GM12878 (cell line): ENCODE data around the gene MARCHF2. TPM values are rescaled to one million over a fixed set of nuclear protein-coding genes. Genes with fewer than 3 reads are reported as not detected.

Source experiments
- ATAC-seq: fragments of 200-7000 bp; cut with Tn5 transposase; 3 replicates; pipeline ENCODE4 v1.9.1; 2020; ENCODE audit warnings: mild to moderate bottlenecking, moderate library complexity
- BruUV-seq: library from RNA; stranded (reverse); fragments of 400-500 nt; replicated peaks from 2 replicates; lab custom pipeline; 2021; lab: Mats Ljungman, UMichigan
- CTCF ChIA-PET: fragments of 300-600 bp; sonication (Branson Sonifier 250); formaldehyde crosslinking; extraction: SDS; loops from one replicate; lab custom pipeline; 2021; ENCODE audit warnings: inconsistent platforms; lab: Yijun Ruan, JAX
- POLR2A ChIA-PET: fragments of 350-600 bp; formaldehyde crosslinking; extraction: SDS; loops from one replicate; lab custom pipeline; 2021; ENCODE audit warnings: inconsistent platforms; lab: Charles Lee
- RAD21 ChIA-PET: fragments of 300-600 bp; sonication (Branson Sonifier 250); formaldehyde crosslinking; loops from one replicate; lab custom pipeline; 2023; ENCODE audit warnings: antibody characterized with exemption; ENCODE audit not compliant: unreplicated experiment; lab: Charles Lee
- SMC1A ChIA-PET: fragments of 300-600 bp; sonication (Branson Sonifier 250); formaldehyde crosslinking; loops from one replicate; lab custom pipeline; 2023; ENCODE audit not compliant: unreplicated experiment, uncharacterized antibody; lab: Charles Lee
- DNase-seq: peaks from one replicate; pipeline ENCODE4 v3.0.0-alpha.2; 2011; ENCODE audit warnings: low read depth, low spot score
- FAIRE-seq: peaks from 3 replicates; lab custom pipeline; 2011; peaks lifted over from hg19 to GRCh38; lab: Jason Lieb, UNC
- H2AFZ ChIP-seq: 2 replicates; pipeline ENCODE4 v1.6.0; 2011; ENCODE audit warnings: low read depth, low read length, control low read depth; ENCODE audit not compliant: control insufficient read depth
- H3K27ac ChIP-seq: 2 replicates; pipeline ENCODE4 v1.5.1; 2011; ENCODE audit warnings: control low read depth; ENCODE audit not compliant: control insufficient read depth, insufficient read depth
- H3K27me3 ChIP-seq, 2 experiments: replicated peaks in 1 of 2; 2 replicates each; pipeline versions ENCODE4 v1.6.0 to v1.6.1; 2011; ENCODE audit warnings: low read length in 1 of 2; ENCODE audit not compliant: control insufficient read depth in 2 of 2, insufficient read depth in 2 of 2
- H3K36me3 ChIP-seq, 2 experiments: 2 replicates each; pipeline ENCODE4 v1.5.1; 2011; ENCODE audit warnings: low read length in 1 of 2; ENCODE audit not compliant: control insufficient read depth in 2 of 2, insufficient read depth in 2 of 2
- H3K4me1 ChIP-seq: 2 replicates; pipeline ENCODE4 v1.6.1; 2011; ENCODE audit warnings: mild to moderate bottlenecking, low read length, moderate library complexity, mixed read lengths; ENCODE audit not compliant: control insufficient read depth, insufficient read depth
- H3K4me2 ChIP-seq: 2 replicates; pipeline ENCODE4 v1.6.0; 2011; ENCODE audit warnings: control low read depth; ENCODE audit not compliant: control insufficient read depth, insufficient read depth
- H3K4me3 ChIP-seq: fragments of 200-600 bp; sonication (generic); 2 replicates; pipeline ENCODE4 v1.5.1; 2016
- H3K79me2 ChIP-seq: 2 replicates; pipeline ENCODE4 v1.6.0; 2011; ENCODE audit warnings: low read length; ENCODE audit not compliant: control insufficient read depth, insufficient read depth
- H3K9ac ChIP-seq: 2 replicates; pipeline ENCODE4 v1.8.0; 2011; ENCODE audit warnings: low read length, control low read depth, mixed read lengths; ENCODE audit not compliant: control insufficient read depth, insufficient read depth
- H3K9me3 ChIP-seq: replicated peaks from 3 replicates; pipeline ENCODE4 v1.5.1; 2011; ENCODE audit warnings: mild to moderate bottlenecking, low read length; ENCODE audit not compliant: control insufficient read depth, insufficient read depth
- H4K20me1 ChIP-seq: 2 replicates; pipeline ENCODE4 v1.6.0; 2011; ENCODE audit not compliant: control insufficient read depth, insufficient read depth
- BHLHE40 ChIP-seq, 2 experiments: fragments of 450-650 bp in 1 of 2; IDR thresholded peaks; 2 replicates each; pipeline ENCODE4 v1.6.1; 2011 to 2017; ENCODE audit warnings: low read depth in 2 of 2, borderline replicate concordance in 1 of 2, improper control_type of control experiment in 1 of 2, low read length in 1 of 2, mild to moderate bottlenecking in 1 of 2
- EED ChIP-seq: sonication (generic); IDR thresholded peaks from 2 replicates; pipeline ENCODE4 v1.6.1; 2016; ENCODE audit warnings: antibody characterized with exemption, low read depth
- LARP7 ChIP-seq: fragments of 450-650 bp; IDR thresholded peaks from 2 replicates; pipeline ENCODE4 v1.6.1; 2017; ENCODE audit warnings: mild to moderate bottlenecking
- NFXL1 ChIP-seq: fragments of 450-650 bp; IDR thresholded peaks from 2 replicates; pipeline ENCODE4 v1.6.1; 2017; ENCODE audit warnings: antibody characterized with exemption, mild to moderate bottlenecking, borderline replicate concordance
- RAD51 ChIP-seq: fragments of 450-650 bp; IDR thresholded peaks from 2 replicates; pipeline ENCODE4 v1.6.1; 2016; ENCODE audit warnings: moderate library complexity, mild to moderate bottlenecking, inconsistent platforms
- RUNX3 ChIP-seq: IDR thresholded peaks from 2 replicates; pipeline ENCODE4 v1.6.1; 2012; ENCODE audit warnings: low read length, inconsistent platforms
- SIN3A ChIP-seq: IDR thresholded peaks from 2 replicates; pipeline ENCODE4 v1.6.1; 2012; ENCODE audit warnings: low read depth, low read length, improper control_type of control experiment
- SP1 ChIP-seq: IDR thresholded peaks from one replicate; pipeline ENCODE4 v1.6.1; 2011; ENCODE audit warnings: low read depth, low read length
- TCF12 ChIP-seq: IDR thresholded peaks from 2 replicates; pipeline ENCODE4 v1.6.1; 2011; ENCODE audit warnings: low read depth, mild to moderate bottlenecking, low read length
- ZNF207 ChIP-seq: fragments of 450-650 bp; IDR thresholded peaks from 2 replicates; pipeline ENCODE4 v1.6.1; 2014; ENCODE audit warnings: antibody characterized with exemption, mild to moderate bottlenecking, borderline replicate concordance
- ZNF24 ChIP-seq: fragments of 450-650 bp; IDR thresholded peaks from 2 replicates; pipeline ENCODE4 v1.6.1; 2017; ENCODE audit warnings: antibody characterized with exemption, mild to moderate bottlenecking
- ZNF384 ChIP-seq: IDR thresholded peaks from 2 replicates; pipeline ENCODE4 v1.6.1; 2012; ENCODE audit warnings: low read depth, mild to moderate bottlenecking, low read length, improper control_type of control experiment, borderline replicate concordance
- WGBS: methylation state at CpG from one replicate; pipeline ENCODE4 v1.1.6; 2016; ENCODE audit warnings: low lambda C conversion rate; ENCODE audit not compliant: insufficient replicate concordance, insufficient coverage; ENCODE audit errors: missing lambda C conversion rate; 5-methylcytosine and 5-hydroxymethylcytosine counted together
- in situ Hi-C: fragments of 300-500 bp; cut with MboI; formaldehyde crosslinking; loops from 9 replicates; pipeline ENCODE4 v1.14.3; 2018; ENCODE audit warnings: mixed read lengths
- intact Hi-C: fragments of 100-400 bp; cut with micrococcal nuclease; formaldehyde crosslinking; loops from one replicate; pipeline ENCODE4 v1.14.2; 2022; ENCODE audit not compliant: unreplicated experiment
- polyA plus RNA-seq, 11 experiments: library from polyadenylated mRNA; depleted of rRNA in 4 of 11; unstranded in 6 of 11; stranded (reverse) in 5 of 11; fragments of >200 nt; fragmentation: Nextera tagmentation in 4 of 11; fragmentation: Illumina TruSeq in 1 of 11; extraction: Ambion mirVana in 4 of 11; extraction: Trizol in 1 of 11; gene quantifications; 1 replicate in 1 of 11; 2 replicates in 10 of 11; pipeline versions ENCODE4 v1.2.1 to v1.2.3, GENCODE V29; 2011 to 2016; ENCODE audit warnings: inconsistent platforms in 2 of 11, missing spikeins in 2 of 11, low read depth in 1 of 11
- total RNA-seq, 4 experiments: library from RNA; depleted of rRNA in 3 of 4; stranded (reverse); fragments of >200 nt in 3 of 4; fragmentation: Illumina TruSeq in 1 of 4; extraction: Trizol in 1 of 4; gene quantifications; 2 replicates each; pipeline versions ENCODE4 v1.2.1 to v1.2.3, GENCODE V29; 2013 to 2021
- TF ChIP-seq, protein P1 (sequence below): IDR thresholded peaks from 2 replicates; pipeline ENCODE4 v1.6.1; 2012; ENCODE audit warnings: low read length, inconsistent platforms
- TF ChIP-seq, protein P2 (sequence below): fragments of 450-650 bp; IDR thresholded peaks from 2 replicates; pipeline ENCODE4 v1.6.1; 2017; ENCODE audit warnings: mild to moderate bottlenecking, moderate library complexity
- TF ChIP-seq, protein P3 (sequence below): fragments of 450-650 bp; IDR thresholded peaks from 2 replicates; pipeline ENCODE4 v1.6.1; 2018; ENCODE audit warnings: borderline replicate concordance, mild to moderate bottlenecking; ENCODE audit not compliant: partially characterized antibody

MARCHF2 gene
- total and polyA plus RNA-seq, 10 of the 15 experiments (the other 5 are each of a cell fraction or from before 2014, with no cell fraction given), result 1.6 to 30.3 (median 10.8) TPM

DNA sequence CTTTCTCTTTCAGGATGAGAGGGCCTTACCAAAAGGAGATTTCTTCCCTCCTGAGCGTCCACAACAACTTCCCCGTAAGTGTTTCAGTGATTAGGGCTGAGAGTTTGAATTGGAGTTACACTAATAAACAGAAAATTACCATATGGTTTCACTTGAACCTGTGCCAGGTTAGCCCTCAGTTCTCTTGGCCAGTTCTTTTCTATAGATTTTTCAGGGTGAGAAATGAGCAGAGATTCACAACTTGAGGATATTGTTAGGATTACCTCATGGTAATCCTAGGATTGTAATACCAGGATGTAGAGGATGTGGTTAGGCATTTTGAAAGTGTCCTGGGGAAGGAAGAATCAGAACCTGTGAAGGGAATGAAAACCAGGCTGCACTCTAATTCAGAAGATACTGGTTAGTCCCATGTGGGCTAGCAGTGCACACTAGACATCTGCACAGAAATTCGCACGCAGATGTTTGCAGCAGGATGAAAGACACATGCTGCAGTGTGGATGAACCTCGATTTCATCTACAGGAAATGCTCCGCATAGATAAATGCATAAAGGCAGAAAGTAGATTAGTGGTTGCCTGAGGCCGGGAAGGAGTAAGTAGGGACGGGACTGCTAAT lies 55.8 kb downstream of the MARCHF2 start (continued):
- no peak for TF ChIP-seq TCF12
- TF ChIP-seq, protein P1, sequence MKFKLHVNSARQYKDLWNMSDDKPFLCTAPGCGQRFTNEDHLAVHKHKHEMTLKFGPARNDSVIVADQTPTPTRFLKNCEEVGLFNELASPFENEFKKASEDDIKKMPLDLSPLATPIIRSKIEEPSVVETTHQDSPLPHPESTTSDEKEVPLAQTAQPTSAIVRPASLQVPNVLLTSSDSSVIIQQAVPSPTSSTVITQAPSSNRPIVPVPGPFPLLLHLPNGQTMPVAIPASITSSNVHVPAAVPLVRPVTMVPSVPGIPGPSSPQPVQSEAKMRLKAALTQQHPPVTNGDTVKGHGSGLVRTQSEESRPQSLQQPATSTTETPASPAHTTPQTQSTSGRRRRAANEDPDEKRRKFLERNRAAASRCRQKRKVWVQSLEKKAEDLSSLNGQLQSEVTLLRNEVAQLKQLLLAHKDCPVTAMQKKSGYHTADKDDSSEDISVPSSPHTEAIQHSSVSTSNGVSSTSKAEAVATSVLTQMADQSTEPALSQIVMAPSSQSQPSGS, result no peak
- no peak for TF ChIP-seq SIN3A
- no peak for TF ChIP-seq RUNX3
- TF ChIP-seq EED, result no peak
- TF ChIP-seq ZNF24, result no peak
- TF ChIP-seq ZNF384, result no peak

DNA sequence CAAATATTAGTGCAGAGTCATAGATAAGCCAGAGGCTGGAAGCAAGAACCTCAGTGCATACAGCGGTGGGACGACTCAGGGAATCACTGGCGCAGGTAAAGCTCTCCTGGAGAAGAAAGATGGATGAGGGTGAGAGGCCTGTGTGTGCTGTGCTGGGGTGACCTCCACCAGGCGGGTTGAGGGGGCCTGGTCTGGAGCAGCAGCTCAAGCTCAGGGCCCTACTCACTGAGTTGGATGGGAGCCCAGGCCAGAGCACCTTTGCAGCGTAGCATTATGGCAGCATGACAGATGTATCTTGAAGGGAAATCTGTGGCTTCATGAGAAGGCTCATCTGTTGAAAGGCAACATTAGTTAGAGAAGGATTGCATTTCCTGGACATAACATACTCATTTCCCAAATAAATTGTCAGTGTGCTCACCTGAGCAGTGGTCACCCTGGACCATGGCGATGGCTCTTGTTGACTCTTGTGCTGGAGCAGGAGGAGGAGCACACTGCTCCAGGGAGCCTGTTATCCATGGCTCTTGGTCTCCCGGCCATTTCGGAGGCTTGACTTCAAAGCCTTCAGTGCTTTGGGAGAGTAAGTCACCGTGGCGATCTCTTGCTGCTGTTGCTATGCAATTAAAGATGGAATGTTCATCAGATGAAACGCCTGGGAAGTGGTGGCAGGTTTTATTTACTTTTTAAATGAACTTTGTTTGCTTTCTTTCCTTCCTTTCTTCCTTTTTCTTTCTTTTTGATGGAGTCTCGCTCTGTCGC lies 56.7 kb downstream of the MARCHF2 start:
- Histone ChIP-seq H3K4me1 (peaks cover 28% of the 10 kb centered on the region), H3K9me3 (no peaks in the 10 kb centered on the region), H3K9ac (no peak overlapping the region), H3K79me2 (peaks cover 8% of the 10 kb centered on the region), H3K27me3 (no peaks in the 10 kb centered on the region), H3K27ac (no peak overlapping the region), H3K4me2 (no peak overlapping the region), H4K20me1 (peaks cover 3% of the 10 kb centered on the region), H3K4me3 (no peak overlapping the region), H2AFZ (no peak overlapping the region), H3K36me3 (peaks cover 32 to 36% of the 10 kb centered on the region in 2 experiments)
- CTCF ChIA-PET, result no interaction called here
- RAD21 ChIA-PET, result no interaction called here
- DNase-seq (no peak), ATAC-seq (no peak), FAIRE-seq (no peak)
- BruUV-seq, result no TSS peak
- in situ Hi-C loops (no loop called here), intact Hi-C loops (no loop called here)
- POLR2A ChIA-PET, result no interaction called here
- SMC1A ChIA-PET, result no interaction called here
- 95% methylated on average over 13 of the region's 13 CpGs for WGBS
- no peak for TF ChIP-seq LARP7
- no peak for TF ChIP-seq NFXL1
- TF ChIP-seq, protein P2, sequence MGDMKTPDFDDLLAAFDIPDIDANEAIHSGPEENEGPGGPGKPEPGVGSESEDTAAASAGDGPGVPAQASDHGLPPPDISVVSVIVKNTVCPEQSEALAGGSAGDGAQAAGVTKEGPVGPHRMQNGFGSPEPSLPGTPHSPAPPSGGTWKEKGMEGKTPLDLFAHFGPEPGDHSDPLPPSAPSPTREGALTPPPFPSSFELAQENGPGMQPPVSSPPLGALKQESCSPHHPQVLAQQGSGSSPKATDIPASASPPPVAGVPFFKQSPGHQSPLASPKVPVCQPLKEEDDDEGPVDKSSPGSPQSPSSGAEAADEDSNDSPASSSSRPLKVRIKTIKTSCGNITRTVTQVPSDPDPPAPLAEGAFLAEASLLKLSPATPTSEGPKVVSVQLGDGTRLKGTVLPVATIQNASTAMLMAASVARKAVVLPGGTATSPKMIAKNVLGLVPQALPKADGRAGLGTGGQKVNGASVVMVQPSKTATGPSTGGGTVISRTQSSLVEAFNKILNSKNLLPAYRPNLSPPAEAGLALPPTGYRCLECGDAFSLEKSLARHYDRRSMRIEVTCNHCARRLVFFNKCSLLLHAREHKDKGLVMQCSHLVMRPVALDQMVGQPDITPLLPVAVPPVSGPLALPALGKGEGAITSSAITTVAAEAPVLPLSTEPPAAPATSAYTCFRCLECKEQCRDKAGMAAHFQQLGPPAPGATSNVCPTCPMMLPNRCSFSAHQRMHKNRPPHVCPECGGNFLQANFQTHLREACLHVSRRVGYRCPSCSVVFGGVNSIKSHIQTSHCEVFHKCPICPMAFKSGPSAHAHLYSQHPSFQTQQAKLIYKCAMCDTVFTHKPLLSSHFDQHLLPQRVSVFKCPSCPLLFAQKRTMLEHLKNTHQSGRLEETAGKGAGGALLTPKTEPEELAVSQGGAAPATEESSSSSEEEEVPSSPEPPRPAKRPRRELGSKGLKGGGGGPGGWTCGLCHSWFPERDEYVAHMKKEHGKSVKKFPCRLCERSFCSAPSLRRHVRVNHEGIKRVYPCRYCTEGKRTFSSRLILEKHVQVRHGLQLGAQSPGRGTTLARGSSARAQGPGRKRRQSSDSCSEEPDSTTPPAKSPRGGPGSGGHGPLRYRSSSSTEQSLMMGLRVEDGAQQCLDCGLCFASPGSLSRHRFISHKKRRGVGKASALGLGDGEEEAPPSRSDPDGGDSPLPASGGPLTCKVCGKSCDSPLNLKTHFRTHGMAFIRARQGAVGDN, result no peak
- TF ChIP-seq RAD51, result no peak
- TF ChIP-seq ZNF207, result no peak
- TF ChIP-seq, protein P3, sequence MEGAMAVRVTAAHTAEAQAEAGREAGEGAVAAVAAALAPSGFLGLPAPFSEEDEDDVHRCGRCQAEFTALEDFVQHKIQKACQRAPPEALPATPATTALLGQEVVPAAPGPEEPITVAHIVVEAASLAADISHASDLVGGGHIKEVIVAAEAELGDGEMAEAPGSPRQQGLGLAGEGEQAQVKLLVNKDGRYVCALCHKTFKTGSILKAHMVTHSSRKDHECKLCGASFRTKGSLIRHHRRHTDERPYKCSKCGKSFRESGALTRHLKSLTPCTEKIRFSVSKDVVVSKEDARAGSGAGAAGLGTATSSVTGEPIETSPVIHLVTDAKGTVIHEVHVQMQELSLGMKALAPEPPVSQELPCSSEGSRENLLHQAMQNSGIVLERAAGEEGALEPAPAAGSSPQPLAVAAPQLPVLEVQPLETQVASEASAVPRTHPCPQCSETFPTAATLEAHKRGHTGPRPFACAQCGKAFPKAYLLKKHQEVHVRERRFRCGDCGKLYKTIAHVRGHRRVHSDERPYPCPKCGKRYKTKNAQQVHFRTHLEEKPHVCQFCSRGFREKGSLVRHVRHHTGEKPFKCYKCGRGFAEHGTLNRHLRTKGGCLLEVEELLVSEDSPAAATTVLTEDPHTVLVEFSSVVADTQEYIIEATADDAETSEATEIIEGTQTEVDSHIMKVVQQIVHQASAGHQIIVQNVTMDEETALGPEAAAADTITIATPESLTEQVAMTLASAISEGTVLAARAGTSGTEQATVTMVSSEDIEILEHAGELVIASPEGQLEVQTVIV, result no peak
- no peak for TF ChIP-seq SP1
- no peak for TF ChIP-seq BHLHE40 (IDR thresholded peaks at IDR 0.05; ENCODE audit: borderline replicate concordance in 1 of 2, low read depth in 2 of 2, low read length in 1 of 2)
